RWPE2 (cell line): ENCODE data around the gene ABAT.
A peak's percentile ranks its signal among the peaks of the same experiment; 100 is the strongest.

Experiments
- ATAC-seq: fragments of 200-7000 bp; cut with Tn5 transposase; 3 replicates; pipeline ENCODE4 v1.9.1; 2021; ENCODE audit warnings: low read depth
- DNase-seq: peaks from one replicate; pipeline ENCODE4 v3.0.0-alpha.2; 2020; ENCODE audit warnings: low spot score
- H3K27ac ChIP-seq: fragments of 450-650 bp; 2 replicates; pipeline ENCODE4 v1.5.1; 2017; ENCODE audit warnings: mild to moderate bottlenecking; ENCODE audit not compliant: poor library complexity, severe bottlenecking
- H3K27me3 ChIP-seq: fragments of 250-450 bp; sonication (Bioruptor Pico); 2 replicates; pipeline ENCODE4 v1.5.1; 2021; ENCODE audit warnings: mild to moderate bottlenecking, moderate library complexity; ENCODE audit not compliant: insufficient read depth, poor library complexity, severe bottlenecking
- H3K36me3 ChIP-seq: fragments of 250-450 bp; sonication (Bioruptor Pico); 2 replicates; pipeline ENCODE4 v1.5.1; 2020; ENCODE audit warnings: low read depth, mild to moderate bottlenecking, moderate library complexity
- H3K4me1 ChIP-seq: fragments of 250-450 bp; sonication (Bioruptor Pico); 2 replicates; pipeline ENCODE4 v1.5.1; 2021; ENCODE audit warnings: mild to moderate bottlenecking, moderate library complexity; ENCODE audit not compliant: insufficient read depth, poor library complexity, severe bottlenecking
- H3K4me3 ChIP-seq: fragments of 250-450 bp; sonication (Bioruptor Pico); 2 replicates; pipeline ENCODE4 v1.5.1; 2021; ENCODE audit warnings: mild to moderate bottlenecking, moderate library complexity; ENCODE audit not compliant: severe bottlenecking
- H3K9me3 ChIP-seq: fragments of 250-450 bp; sonication (Bioruptor Pico); 2 replicates; pipeline ENCODE4 v1.5.1; 2021; ENCODE audit warnings: mild to moderate bottlenecking, moderate library complexity; ENCODE audit not compliant: severe bottlenecking
- CTCF ChIP-seq: fragments of 450-650 bp; IDR thresholded peaks from one replicate; pipeline ENCODE4 v1.5.1; 2017; ENCODE audit warnings: mild to moderate bottlenecking, moderate library complexity; ENCODE audit not compliant: poor library complexity, severe bottlenecking

Gene ABAT

GRCh38 chr16:8678068-8678927, 3.9 kb downstream of the ABAT start:
- DNase-seq: no peak
- H3K4me1 ChIP-seq: peaks cover 48% of the 10 kb centered on the region

GRCh38 chr16:8679151-8679550, 4.7 kb downstream of the ABAT start:
- Histone ChIP-seq H3K27ac (peak overlapping the region; percentile 95), H3K4me3 (no peak overlapping the region), H3K36me3 (no peaks in the 10 kb centered on the region), H3K4me1 (peaks cover 48% of the 10 kb centered on the region), H3K9me3 (peaks cover 4% of the 10 kb centered on the region), H3K27me3 (no peaks in the 10 kb centered on the region)
- DNase-seq: no peak
- no peak for TF ChIP-seq CTCF
- peak; percentile 33 for ATAC-seq

More at GRCh38 chr16:8678068-8678927, 3.9 kb downstream of the ABAT start:
- ATAC-seq: peak; percentile 70
- Histone ChIP-seq H3K36me3 (no peaks in the 10 kb centered on the region), H3K27ac (peak overlapping the region; percentile 95), H3K4me3 (no peak overlapping the region), H3K9me3 (peaks cover 4% of the 10 kb centered on the region), H3K27me3 (no peaks in the 10 kb centered on the region)
- no peak for TF ChIP-seq CTCF

GRCh38 chr16:8682551-8683259, 8.3 kb downstream of the ABAT start:
- Histone ChIP-seq H3K9me3 (peaks cover 4% of the 10 kb centered on the region), H3K36me3 (no peaks in the 10 kb centered on the region), H3K4me1 (peaks cover 42% of the 10 kb centered on the region), H3K4me3 (no peak overlapping the region), H3K27ac (no peak overlapping the region), H3K27me3 (no peaks in the 10 kb centered on the region)
- DNase-seq (no peak), ATAC-seq (no peak)
- no peak for TF ChIP-seq CTCF

- Histone ChIP-seq H3K27ac (no peak overlapping the region), H3K36me3 (no peaks in the 10 kb centered on the region), H3K4me3 (no peak overlapping the region), H3K4me1 (peaks cover 35% of the 10 kb centered on the region), H3K9me3 (peaks cover 4% of the 10 kb centered on the region), H3K27me3 (no peaks in the 10 kb centered on the region)
- DNase-seq (no peak), ATAC-seq (no peak)
- TF ChIP-seq CTCF: no peak
Measured at GRCh38 chr16:8683640-8684039, 9.2 kb downstream of the ABAT start.
